HG03097 (cell line): ENCODE measurements around the gene SH3RF1.
A peak's percentile ranks its signal among the peaks of the same experiment; 100 is the strongest.

ENCODE experiments used
- ATAC-seq: cut with Tn5 transposase; IDR thresholded peaks from one replicate; pipeline ENCODE4 v1.9.1; 2021; ENCODE audit not compliant: unreplicated experiment, low FRiP score

Gene SH3RF1

GRCh38 chr4:169252339-169253112, 18.2 kb downstream of the SH3RF1 start:
- peak; percentile 88 for ATAC-seq

GRCh38 chr4:169251291-169252235, 19.2 kb downstream of the SH3RF1 start:
- ATAC-seq: no peak

- no peak for ATAC-seq
Measured at GRCh38 chr4:169250796-169251195, 20.0 kb downstream of the SH3RF1 start.

GRCh38 chr4:169249999-169250398, 20.8 kb downstream of the SH3RF1 start:
- ATAC-seq: no peak

GRCh38 chr4:169249214-169249973, 21.4 kb downstream of the SH3RF1 start:
- peak; percentile 67 for ATAC-seq

- no peak for ATAC-seq
Measured at GRCh38 chr4:169248645-169249044, 22.1 kb downstream of the SH3RF1 start.

- no peak for ATAC-seq
Measured at GRCh38 chr4:169246957-169247396, 23.8 kb downstream of the SH3RF1 start.

GRCh38 chr4:169246279-169246678, 24.5 kb downstream of the SH3RF1 start:
- ATAC-seq: no peak

- ATAC-seq: no peak
Measured at GRCh38 chr4:169245061-169245460, 25.7 kb downstream of the SH3RF1 start.

GRCh38 chr4:169243825-169244609, 26.7 kb downstream of the SH3RF1 start:
- ATAC-seq: no peak

GRCh38 chr4:169241464-169241863, 29.3 kb downstream of the SH3RF1 start:
- no peak for ATAC-seq

GRCh38 chr4:169239221-169239905, 31.4 kb downstream of the SH3RF1 start:
- no peak for ATAC-seq

GRCh38 chr4:169238445-169238844, 32.3 kb downstream of the SH3RF1 start:
- no peak for ATAC-seq

- no peak for ATAC-seq
Measured at GRCh38 chr4:169236873-169237626, 33.7 kb downstream of the SH3RF1 start.

- no peak for ATAC-seq
Measured at GRCh38 chr4:169236078-169236477, 34.7 kb downstream of the SH3RF1 start.

GRCh38 chr4:169234137-169234855, 36.5 kb downstream of the SH3RF1 start:
- ATAC-seq: no peak

GRCh38 chr4:169233691-169234090, 37.1 kb downstream of the SH3RF1 start:
- ATAC-seq: no peak

- no peak for ATAC-seq
Measured at GRCh38 chr4:169231647-169232262, 39.0 kb downstream of the SH3RF1 start.
